Stimulated activated CD8-positive, alpha-beta memory T cell treated with anti-CD3 and anti-CD28 coated beads, Interleukin-4, amount 100 ng/mL, for 48 hours (primary cell): Measurements from ENCODE around the gene TTLL6.
A peak's percentile ranks its signal among the peaks of the same experiment; 100 is the strongest.
"Not testable (repeated sequence)": the region's sequence is repeated elsewhere in the genome, so short reads cannot be mapped to it uniquely, and the experiment has no call there.

Source experiments
- DNase-seq: peaks from one replicate; pipeline ENCODE4 v3.0.0-alpha.2; 2020

TTLL6 gene

GRCh38 chr17:48722201-48722907, 94.7 kb downstream of the TTLL6 start, which contains the start of gene PRAC1:
TSS of gene PRAC1 (minus strand) at chr17:48722518. CDS start at chr17:48722392, 126 bp downstream.
- DNase-seq, result no peak

GRCh38 chr17:48721009-48721402, 96.0 kb downstream of the TTLL6 start:
- no peak for DNase-seq

DNA sequence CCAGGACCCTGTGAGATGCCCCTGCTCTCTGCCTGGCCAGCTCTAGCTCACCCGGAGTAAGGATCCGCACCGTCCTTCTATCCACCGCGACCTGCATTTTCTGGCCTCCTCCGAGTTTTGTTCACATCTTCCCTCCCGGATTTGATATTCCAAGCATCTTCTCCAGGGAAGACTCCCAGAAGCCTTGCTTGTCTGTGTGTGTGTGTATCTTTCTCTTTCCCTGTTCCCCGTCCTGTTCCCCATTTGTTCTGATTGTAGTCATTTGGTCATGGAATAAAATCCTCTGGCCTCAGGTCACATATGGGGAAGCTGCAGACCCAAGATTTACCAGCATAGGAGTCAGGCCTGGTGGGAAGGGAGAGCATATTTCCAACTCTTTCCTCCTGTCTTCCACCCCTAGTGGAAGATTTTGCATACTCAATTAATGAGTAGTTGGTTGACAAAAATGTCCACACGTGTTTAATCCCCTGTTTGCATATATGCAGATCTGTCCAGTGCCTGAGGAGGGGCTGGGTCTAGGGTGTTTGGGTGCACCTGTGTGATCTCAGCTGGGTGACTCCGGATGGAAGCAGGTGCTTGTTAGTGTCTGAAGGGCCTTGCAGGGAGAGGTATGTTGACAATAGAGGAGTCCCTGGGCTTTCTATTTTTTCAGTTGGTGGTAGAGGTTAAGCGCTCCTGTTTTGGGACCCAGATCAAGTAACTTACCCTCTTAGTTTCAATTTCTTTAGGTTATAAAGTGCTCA, 96.6 kb downstream of the TTLL6 start:
- no peak for DNase-seq

GRCh38 chr17:48719642-48720265, 97.3 kb downstream of the TTLL6 start:
- DNase-seq, result no peak

DNA sequence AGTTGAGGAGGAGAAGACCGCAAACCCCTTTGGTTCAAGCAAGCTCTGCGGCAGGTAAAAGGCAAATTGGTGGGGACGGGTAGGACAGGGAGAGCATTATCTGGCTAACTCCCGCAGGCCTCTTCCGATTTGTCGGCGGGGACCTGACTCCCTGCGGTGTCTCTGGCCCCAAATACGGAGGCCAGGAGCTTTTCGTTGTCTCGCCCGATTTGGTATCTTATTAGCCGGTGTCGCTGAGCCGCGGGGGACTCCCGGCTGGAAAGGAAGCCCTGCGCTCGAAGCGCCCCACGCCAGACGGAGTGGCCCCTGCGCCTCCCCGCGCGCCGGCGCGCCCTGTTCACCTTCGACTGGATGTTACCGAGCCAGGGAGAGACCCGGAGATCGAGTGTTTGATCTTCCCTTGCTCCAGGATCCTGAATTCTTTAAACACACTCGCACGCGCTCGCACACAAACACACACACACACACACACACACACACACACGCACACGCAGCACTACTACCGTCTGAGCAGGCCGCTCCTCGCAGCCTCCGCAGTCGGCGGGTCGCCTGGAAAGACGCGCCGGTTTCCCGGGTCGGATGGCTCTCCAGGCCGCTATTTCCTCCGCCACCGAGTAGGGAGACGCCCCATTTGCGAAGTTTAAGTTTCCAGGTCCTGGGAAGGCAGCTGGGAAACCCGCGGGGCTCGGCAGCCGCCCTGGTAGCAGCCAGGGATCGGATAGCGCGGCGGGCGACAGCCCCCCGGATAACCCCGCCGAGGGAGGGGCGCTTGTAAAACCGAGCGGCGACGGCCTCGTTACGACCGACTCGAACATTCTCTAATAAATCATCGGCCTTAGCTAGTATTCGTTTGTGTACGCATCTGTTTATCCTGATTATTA, 98.0 kb downstream of the TTLL6 start:
- DNase-seq, result peak; percentile 38

DNA sequence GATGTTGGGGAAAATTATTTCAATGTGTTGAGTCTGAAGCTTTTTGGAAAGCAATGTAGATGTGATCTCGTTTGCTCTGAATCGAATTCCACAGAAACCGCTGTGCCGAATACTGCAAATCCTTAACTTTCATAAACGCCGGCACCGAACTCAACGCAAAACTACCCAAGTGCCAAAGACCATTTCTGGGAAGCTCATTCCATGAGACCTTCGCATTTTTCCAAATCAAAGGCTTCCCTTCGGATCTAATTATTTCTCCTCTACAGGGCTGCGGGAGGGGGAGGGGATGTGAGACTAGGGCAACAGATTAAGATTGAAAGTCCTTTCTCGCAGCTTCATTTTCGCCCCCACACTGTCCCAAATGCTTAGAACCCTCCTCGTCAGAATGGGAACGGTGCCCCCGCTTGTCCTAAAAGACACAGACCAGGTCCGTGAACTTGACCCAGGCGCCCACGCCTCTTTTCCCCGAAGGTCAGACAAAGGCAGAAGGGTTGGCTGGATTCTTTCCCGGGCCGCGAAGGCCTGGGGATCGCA, 98.7 kb downstream of the TTLL6 start:
- no peak for DNase-seq

DNA sequence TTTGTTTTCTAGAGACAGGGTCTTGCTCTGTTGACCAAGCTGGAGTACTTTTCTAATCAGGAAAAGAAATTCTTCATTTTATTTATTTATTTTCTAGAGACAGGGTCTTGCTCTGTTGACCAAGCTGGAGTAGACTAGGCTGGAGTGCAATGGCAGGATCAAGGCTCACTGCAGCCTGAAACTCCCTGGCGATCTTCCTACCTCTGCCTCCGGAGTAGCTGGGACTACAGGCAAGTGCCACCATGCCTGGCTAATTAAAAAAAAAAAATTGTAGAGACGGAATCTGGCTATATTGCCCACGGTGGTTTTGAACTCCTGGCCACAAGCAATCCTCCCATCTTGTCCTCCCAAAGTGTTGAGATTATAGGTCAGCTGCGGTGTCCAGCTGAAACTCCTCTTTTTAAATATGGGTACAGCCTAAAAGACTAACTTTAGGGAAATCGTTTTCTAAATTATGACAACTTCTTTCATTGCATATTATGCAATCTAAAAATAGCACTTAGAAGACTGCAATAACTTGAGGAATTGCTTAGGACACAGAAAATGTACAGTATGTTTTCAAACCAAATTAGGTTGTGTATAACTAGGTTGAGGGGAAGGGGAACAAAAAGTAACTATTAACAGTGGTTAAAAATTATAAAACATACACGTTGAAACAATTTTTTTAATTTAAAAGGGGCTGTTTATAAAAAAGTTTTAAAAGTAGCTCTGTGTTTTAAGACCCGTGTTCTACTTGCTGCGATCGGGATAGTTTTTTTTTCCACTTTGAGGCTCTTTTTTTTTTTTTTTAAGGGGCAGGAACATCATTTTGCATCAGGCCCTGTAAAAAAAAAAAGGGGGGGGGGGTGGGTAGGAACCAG, 99.4 kb downstream of the TTLL6 start:
- no peak for DNase-seq

GRCh38 chr17:48716549-48716948, 100.5 kb downstream of the TTLL6 start:
- not testable (repeated sequence) for DNase-seq

GRCh38 chr17:48715496-48716399, 101.3 kb downstream of the TTLL6 start:
- no peak for DNase-seq
